ENCODE data around the gene OGFOD3. TPM values are rescaled to one million over a fixed set of nuclear protein-coding genes. Genes with fewer than 3 reads are reported as not detected.

Gene OGFOD3
- total and polyA plus RNA-seq, 12 donors, result 17.9 to 131 (median 42.0) TPM

- Histone ChIP-seq H3K36me3 (replicated peaks in 1 of 2) (peaks cover 0 to 7% of the 10 kb centered on the region in 2 donors), H3K4me1 (replicated peaks in 1 of 2) (peaks cover 20 to 42% of the 10 kb centered on the region in 2 donors), H3K27me3 (no peaks in the 10 kb centered on the region), H3K4me3 (no peak overlapping the region), H3K9me3 (replicated peaks in 1 of 3) (no peaks in the 10 kb centered on the region), H3K27ac (no peak overlapping the region)
- no peak for DNase-seq
- TF ChIP-seq POLR2A (IDR thresholded peaks at IDR 0.05) (no peak), CTCF (IDR thresholded peaks at IDR 0.05) (no peak)
- 93 to 97% (median 94%) methylated on average over 10 to 11 of the region's 11 CpGs for WGBS, 4 donors
- intact Hi-C loops (cut with DNase I), result no loop called here
These were observed 29.5 kb upstream of the OGFOD3 start for GRCh38 chr17:82447876-82448275.

GRCh38 chr17:82446649-82447048 is 28.3 kb upstream of the OGFOD3 start:
- no peak overlapping the region for H3K27ac ChIP-seq
- H3K36me3 ChIP-seq (replicated peaks in 1 of 2), result peaks cover 0 to 18% of the 10 kb centered on the region in 2 donors
- no peaks in the 10 kb centered on the region for H3K27me3 ChIP-seq
- peaks cover 20 to 41% of the 10 kb centered on the region in 2 donors for H3K4me1 ChIP-seq (replicated peaks in 1 of 2)
- H3K4me3 ChIP-seq, result no peak overlapping the region
- no peak for DNase-seq
- TF ChIP-seq CTCF (IDR thresholded peaks at IDR 0.05) (no peak), POLR2A (IDR thresholded peaks at IDR 0.05) (no peak)
- no peaks in the 10 kb centered on the region for H3K9me3 ChIP-seq (replicated peaks in 1 of 3)
- 89 to 100% (median 91%) methylated on average over 4 to 12 of the region's 12 CpGs for WGBS, 4 donors
- intact Hi-C loops (cut with DNase I), result no loop called here

GRCh38 chr17:82446124-82446523 is 27.7 kb upstream of the OGFOD3 start:
- Histone ChIP-seq H3K27ac (peak overlapping the region in 1 of 5 donors; percentile 8), H3K4me1 (replicated peaks in 1 of 2) (peaks cover 20 to 36% of the 10 kb centered on the region in 2 donors), H3K4me3 (no peak overlapping the region), H3K9me3 (replicated peaks in 1 of 3) (no peaks in the 10 kb centered on the region), H3K36me3 (replicated peaks in 1 of 2) (peaks cover 0 to 18% of the 10 kb centered on the region in 2 donors), H3K27me3 (no peaks in the 10 kb centered on the region)
- WGBS, 4 donors, result 91 to 94% (median 92%) methylated on average over 8 to 15 of the region's 15 CpGs
- no peak for DNase-seq
- TF ChIP-seq POLR2A (IDR thresholded peaks at IDR 0.05) (no peak), CTCF (IDR thresholded peaks at IDR 0.05) (no peak)
- intact Hi-C loops (cut with DNase I), result no loop called here

GRCh38 chr17:82445542-82445941 is 27.2 kb upstream of the OGFOD3 start:
- Histone ChIP-seq H3K27me3 (no peaks in the 10 kb centered on the region), H3K27ac (peak overlapping the region in 2 of 5 donors; percentile 76 to 91), H3K9me3 (replicated peaks in 1 of 3) (no peaks in the 10 kb centered on the region), H3K4me3 (no peak overlapping the region), H3K36me3 (replicated peaks in 1 of 2) (peaks cover 0 to 18% of the 10 kb centered on the region in 2 donors), H3K4me1 (replicated peaks in 1 of 2) (peaks cover 20 to 33% of the 10 kb centered on the region in 2 donors)
- 43 to 85% (median 82%) methylated on average over 1 to 13 of the region's 13 CpGs for WGBS, 4 donors
- intact Hi-C loops (cut with DNase I), result no loop called here
- TF ChIP-seq CTCF (IDR thresholded peaks at IDR 0.05) (no peak), POLR2A (IDR thresholded peaks at IDR 0.05) (no peak)
- DNase-seq, result no peak
